Neural cell (in vitro differentiated cells): Measurements from ENCODE around the gene IRS2.

Experiments
- EZH2 ChIP-seq: fragments of 200-600, 300-800 bp; shearing (Covaris generic), sonication (generic); IDR thresholded peaks from 2 replicates; pipeline ENCODE4 v1.6.1; 2014; ENCODE audit warnings: antibody characterized with exemption, low read length, borderline replicate concordance, mild to moderate bottlenecking; ENCODE audit not compliant: insufficient read depth, poor library complexity, severe bottlenecking
- TF ChIP-seq, protein P1 (sequence below): fragments of 450-650 bp; IDR thresholded peaks from 2 replicates; pipeline ENCODE4 v1.5.1; 2014; ENCODE audit warnings: antibody characterized with exemption, mild to moderate bottlenecking, moderate library complexity; ENCODE audit not compliant: poor library complexity, severe bottlenecking

DNA sequence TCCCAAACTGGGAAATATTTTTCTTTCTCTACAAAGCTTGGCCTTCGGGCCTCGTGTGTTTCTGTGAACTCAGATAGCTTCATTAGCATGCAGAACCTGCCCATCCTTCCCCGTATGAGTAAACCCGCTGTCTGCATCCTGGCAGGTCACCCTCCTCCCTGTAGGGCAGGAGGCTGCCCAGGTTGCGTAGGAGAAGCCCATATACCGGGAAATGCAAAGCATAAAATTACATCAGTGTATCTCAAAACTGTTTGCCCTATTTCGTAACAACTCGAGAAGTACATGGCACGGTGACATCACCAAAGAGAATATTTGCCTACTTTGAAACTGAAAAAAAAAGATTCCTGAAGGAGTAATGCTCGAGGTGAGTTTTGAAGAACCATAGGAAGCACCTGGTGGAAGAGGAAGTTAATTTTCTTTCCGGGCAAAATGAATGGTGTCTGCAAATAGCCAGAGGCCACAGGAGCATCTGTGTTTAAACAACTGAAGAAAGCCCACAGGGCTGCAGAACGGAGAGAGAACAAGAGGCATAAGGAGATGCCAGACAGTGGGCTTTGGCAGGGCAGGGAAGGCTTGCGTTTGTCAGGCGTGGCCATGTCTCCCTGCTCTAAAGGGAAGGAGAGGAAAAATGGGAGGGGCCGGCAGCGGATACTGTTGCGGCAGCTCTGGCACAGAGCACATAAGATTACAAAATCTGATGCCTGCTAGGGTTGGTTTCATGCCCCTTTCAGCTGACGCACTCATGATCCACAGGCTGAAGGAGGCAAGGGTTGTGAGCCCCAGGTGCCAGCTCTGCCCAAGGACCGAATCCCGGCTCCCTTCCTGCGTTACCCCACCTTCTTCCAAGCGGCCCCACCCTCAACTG lies 81.4 kb downstream of the IRS2 start:
- TF ChIP-seq, protein P1, sequence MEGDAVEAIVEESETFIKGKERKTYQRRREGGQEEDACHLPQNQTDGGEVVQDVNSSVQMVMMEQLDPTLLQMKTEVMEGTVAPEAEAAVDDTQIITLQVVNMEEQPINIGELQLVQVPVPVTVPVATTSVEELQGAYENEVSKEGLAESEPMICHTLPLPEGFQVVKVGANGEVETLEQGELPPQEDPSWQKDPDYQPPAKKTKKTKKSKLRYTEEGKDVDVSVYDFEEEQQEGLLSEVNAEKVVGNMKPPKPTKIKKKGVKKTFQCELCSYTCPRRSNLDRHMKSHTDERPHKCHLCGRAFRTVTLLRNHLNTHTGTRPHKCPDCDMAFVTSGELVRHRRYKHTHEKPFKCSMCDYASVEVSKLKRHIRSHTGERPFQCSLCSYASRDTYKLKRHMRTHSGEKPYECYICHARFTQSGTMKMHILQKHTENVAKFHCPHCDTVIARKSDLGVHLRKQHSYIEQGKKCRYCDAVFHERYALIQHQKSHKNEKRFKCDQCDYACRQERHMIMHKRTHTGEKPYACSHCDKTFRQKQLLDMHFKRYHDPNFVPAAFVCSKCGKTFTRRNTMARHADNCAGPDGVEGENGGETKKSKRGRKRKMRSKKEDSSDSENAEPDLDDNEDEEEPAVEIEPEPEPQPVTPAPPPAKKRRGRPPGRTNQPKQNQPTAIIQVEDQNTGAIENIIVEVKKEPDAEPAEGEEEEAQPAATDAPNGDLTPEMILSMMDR: no peak
- TF ChIP-seq EZH2: no peak
